NCI-H748 treated with DMSO at 0.1 percent for 48 hours (cell line): ENCODE results near the gene RTL9.

Source experiments
- DNase-seq: peaks from one replicate; lab custom pipeline; 2025; lab: John Stamatoyannopoulos, UW

RTL9 gene

GRCh38 chrX:110341189-110342035, 17.2 kb upstream of the RTL9 start:
- DNase-seq = no peak

- DNase-seq = no peak
Measured at GRCh38 chrX:110346681-110347080, 12.0 kb upstream of the RTL9 start.

- no peak for DNase-seq
Measured at GRCh38 chrX:110359273-110359672, 625 bp downstream of the RTL9 start.

GRCh38 chrX:110363244-110363643, 4.6 kb downstream of the RTL9 start:
- DNase-seq = no peak

GRCh38 chrX:110373310-110373709, 14.7 kb downstream of the RTL9 start:
- no peak for DNase-seq

- no peak for DNase-seq
Measured at GRCh38 chrX:110374559-110374958, 15.9 kb downstream of the RTL9 start.

GRCh38 chrX:110381216-110381615, 22.6 kb downstream of the RTL9 start:
- no peak for DNase-seq

- no peak for DNase-seq
Measured at GRCh38 chrX:110383414-110383813, 24.8 kb downstream of the RTL9 start.

GRCh38 chrX:110384490-110384889, 25.8 kb downstream of the RTL9 start:
- no peak for DNase-seq

GRCh38 chrX:110389570-110389969, 30.9 kb downstream of the RTL9 start:
- DNase-seq = no peak

- no peak for DNase-seq
Measured at GRCh38 chrX:110391086-110391485, 32.4 kb downstream of the RTL9 start.

- DNase-seq = no peak
Measured at GRCh38 chrX:110394651-110395050, 36.0 kb downstream of the RTL9 start.

GRCh38 chrX:110395877-110396276, 37.2 kb downstream of the RTL9 start:
- DNase-seq = no peak

- peak; percentile 39 for DNase-seq
Measured at GRCh38 chrX:110396735-110397134, 38.1 kb downstream of the RTL9 start.

GRCh38 chrX:110397339-110397738, 38.7 kb downstream of the RTL9 start:
- DNase-seq = no peak

GRCh38 chrX:110397904-110398303, 39.3 kb downstream of the RTL9 start:
- DNase-seq = no peak

- no peak for DNase-seq
Measured at GRCh38 chrX:110399497-110399896, 40.8 kb downstream of the RTL9 start.

- no peak for DNase-seq
Measured at GRCh38 chrX:110399966-110400365, 41.3 kb downstream of the RTL9 start.

- no peak for DNase-seq
Measured at GRCh38 chrX:110401135-110401534, 42.5 kb downstream of the RTL9 start.

GRCh38 chrX:110402091-110402849, 43.6 kb downstream of the RTL9 start:
- DNase-seq = no peak

- DNase-seq = no peak
Measured at GRCh38 chrX:110402850-110403221, 44.2 kb downstream of the RTL9 start.

- no peak for DNase-seq
Measured at GRCh38 chrX:110403441-110404238, 45.0 kb downstream of the RTL9 start.

- DNase-seq = peak; percentile 76
Measured at GRCh38 chrX:110404376-110404775, 45.7 kb downstream of the RTL9 start.
